HUDEP-2 (cell line): ENCODE results near the gene VWF.

Experiments
- DNase-seq, 76 experiments: peaks; one replicate each; lab custom pipeline; 2025; ENCODE audit not compliant: unreplicated experiment in 76 of 76; lab: John Stamatoyannopoulos, UW

The VWF gene

DNA sequence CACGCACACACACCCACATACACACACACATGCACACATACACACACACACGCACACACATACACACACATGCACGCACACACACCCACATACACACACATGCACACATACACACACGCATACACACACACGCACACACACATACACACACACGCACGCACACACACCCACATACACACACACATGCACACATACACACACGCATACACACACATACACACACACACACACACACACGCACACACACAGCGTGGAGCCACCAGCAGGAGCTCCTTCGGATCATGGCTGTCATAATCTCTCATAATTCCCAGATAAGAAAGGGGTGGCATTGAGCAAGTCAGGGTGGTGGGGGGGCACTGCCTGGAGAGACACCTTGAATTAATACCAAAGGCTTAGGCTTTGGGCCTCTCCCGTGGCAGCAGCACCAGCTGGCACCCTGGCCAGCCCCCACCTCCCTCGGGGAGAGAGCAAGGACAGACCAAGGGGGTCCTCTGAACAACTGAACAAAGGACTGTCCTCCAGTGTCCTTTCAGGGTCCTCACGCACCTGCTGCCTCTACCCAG is 201.3 kb downstream of the VWF start:
- DNase-seq: no peak

DNA sequence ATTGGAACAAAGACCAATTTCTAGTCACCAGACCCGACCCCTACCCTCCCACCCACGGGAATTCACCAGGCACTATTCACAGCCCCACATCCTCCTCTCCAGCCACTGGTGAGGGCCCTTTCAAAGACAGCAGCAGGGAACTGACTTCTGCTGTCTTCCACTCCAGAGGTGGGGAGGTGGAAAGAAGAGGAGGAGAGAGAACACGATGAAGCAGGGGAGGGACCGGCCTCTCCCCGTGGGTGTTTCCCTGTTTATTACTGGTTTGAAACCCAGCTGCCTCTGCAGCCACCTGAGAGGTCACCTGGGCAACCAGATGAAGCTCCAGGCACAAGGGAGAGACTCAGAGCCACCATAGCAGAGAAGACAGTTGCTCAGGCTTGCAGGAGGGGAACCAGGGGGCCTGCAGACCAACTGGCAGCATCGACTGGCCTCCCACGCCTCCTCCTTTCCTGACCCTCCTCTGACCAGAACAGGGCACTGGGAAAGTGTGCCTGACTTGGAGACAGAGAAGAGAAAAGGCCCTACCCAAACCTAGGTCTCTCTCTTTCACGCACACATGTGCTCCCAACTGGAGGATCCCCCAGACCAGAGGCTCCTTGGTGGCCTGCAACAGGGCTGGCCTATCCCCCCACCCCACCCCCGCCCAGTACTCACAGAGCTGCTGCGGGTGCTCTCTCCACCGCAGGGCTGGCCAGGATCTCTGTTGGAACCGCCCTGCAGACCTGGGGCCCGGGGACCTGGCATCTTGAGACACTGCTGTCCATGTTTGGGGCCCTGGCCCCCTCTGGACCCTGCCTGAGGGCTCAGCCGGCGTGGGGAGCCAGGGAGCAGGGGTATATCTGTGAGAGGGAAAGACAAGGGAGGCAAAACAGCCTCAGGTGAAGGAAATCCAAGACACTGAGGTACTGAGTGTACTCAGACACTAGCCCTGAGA is 202.2 kb downstream of the VWF start:
- DNase-seq: no peak

DNA sequence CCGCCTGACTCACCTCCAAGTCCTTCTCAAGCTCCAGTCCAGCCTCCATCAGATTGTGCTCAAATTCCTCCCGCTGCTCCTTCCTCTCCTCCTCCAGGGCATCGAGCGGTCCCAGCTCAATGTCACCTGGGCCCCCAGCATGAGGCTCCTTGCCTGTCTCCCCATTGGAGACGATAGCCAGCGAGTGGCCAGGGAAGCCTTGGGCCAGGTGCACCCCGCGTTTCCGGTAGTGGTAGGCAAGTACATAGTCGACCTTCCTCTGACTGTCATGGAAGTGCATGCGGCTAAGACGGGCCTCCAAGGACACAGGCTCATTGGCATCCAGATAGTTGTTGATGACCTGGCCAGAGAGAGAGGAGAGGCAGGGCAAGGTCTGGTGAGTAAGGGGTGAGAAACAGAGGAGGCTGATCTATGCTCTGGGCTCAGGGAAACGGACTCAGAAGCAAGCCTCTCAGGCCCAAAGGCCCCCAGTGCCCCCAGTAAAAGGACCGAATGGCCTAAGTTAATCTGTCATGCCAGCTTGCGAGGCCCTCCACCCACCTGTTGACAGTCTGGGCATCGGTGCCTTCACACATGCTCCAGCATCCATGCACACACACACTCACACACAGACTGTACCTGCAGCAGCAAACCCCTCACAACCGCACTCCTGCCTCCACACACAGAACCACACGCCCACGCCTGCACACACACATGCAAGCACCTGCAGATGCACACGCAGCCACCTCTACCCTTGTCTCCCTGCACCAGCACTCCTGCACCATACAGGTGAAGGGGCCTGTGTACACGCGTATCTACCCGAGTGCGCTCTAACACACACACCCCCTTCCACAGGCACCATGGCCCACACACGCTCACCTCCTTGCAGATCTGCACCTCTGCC is 203.2 kb downstream of the VWF start:
- DNase-seq: no peak

DNA sequence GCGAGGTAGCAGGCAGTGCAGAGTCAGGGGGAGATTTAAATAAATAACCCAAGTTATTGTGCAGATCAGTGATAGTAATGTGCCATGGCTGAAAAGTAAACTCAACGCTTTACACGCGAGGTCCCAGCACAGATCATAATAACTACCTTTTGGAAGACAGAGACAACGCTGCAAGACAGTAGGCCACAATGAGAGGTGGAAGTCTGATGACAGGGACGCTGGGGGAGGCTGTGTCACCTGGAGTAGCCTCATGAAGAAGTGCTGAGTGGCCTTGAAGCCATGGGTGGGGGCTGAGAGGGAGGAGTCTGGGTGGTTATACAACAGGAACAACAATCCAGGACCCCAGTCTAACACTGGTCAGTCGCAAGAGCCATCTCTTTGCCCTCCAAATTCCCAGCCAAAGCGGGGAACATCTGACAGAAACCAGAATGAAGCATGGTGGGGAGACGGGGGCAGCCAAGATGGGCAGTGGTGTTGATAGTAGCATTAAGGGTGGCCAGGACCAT is 207.6 kb downstream of the VWF start:
- DNase-seq: no peak

- DNase-seq: no peak
These were observed 209.0 kb downstream of the VWF start for GRCh38 chr12:5915511-5915910.

DNA sequence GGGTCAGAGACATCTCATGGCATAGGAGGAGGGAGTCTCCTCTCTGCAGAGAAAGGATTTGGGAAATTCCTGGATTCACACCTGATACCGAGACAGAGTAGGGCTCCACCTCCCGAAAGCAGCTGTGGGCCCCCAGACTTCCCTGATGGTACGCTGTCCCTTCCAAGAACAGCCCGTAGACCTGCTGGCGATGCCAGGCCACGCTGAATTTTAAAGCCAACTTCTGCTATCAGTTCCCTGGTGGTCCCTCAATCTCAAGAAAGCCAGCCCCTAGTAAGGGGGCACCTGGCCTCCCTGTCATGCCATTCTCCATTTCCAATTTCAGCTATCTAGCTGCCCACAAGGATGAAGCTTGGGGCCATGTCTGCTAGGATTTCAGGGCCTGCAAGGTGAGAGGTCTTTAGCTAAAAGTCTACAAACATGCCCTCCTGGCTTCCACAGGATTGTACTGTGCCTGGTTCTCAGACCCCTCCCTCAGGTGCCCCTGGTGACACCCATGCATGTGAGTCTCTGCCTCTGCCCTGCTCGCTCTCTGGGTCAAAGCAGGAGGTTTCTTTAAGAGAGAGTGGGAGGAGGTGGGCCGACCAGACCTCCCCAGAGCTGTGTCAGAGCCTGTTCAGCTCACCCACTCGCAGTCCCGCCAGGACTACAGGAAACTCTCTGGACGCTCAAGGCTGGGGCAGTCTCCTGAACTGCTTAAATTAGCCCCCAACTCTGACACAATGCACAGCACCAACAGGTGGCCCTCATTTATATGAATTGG is 209.9 kb downstream of the VWF start:
- no peak for DNase-seq

- no peak for DNase-seq
These were observed 211.1 kb downstream of the VWF start for GRCh38 chr12:5913387-5913786.

GRCh38 chr12:5912437-5913334 is 211.8 kb downstream of the VWF start:
- DNase-seq: no peak

DNA sequence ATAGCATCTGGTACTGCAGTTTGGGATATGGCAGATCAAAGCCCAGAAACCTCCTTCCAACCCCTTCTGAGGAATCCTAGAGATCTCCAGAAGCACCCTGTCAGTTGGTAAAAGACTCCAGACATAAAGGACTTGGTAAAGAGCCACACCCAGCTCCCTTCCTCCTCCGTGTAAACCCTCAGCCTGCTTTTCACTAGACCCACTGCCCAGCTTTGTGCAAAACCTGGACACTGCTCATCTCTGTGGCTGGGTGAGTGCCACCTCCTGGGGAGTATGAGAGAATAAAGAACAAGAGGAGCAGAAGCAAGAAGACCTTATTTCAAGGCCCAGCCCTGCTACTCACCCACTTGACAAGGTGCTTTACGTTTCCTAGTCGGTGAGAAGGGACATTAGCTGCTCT is 212.5 kb downstream of the VWF start:
- no peak for DNase-seq

GRCh38 chr12:5910790-5911548 is 213.5 kb downstream of the VWF start:
- DNase-seq: no peak

DNA sequence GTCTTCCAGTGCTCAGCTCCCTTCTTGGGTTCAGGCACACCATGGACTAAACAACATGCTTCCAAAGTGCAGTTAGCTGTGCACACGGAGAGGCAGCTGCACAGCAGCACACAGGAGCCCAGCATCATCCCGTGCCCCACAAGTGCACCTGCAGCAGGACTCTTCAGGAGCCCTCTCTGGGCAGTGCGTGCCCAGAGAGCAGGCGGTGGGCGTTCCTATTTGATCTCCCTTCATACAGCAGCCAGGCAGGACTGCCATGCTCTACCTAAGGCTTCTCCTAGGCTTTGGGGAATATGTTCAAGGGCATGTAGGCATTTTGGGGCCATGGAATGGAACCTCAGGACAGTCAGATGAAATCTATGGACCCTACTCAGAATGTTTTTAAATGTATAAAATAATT is 214.9 kb downstream of the VWF start:
- DNase-seq: no peak

GRCh38 chr12:5908251-5908650 is 216.2 kb downstream of the VWF start:
- no peak for DNase-seq

DNA sequence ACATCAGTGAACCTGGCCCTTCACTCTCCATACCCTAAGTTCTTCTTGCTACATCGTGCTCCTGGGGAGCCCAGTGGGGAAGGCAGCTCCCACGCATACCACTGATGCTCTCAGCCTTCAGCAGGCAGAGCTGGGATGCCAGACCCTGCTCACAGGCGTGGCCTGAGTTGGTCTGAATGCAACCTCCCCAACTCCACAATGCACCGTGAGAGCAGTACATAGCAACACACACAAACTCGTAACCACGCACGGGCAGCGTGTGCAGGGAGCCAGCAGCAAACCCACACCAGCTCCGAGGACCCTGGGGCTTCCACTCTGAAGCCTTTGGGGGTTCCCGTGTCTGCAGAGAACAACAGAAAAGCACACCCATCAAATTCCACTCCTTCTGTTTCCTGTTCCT is 216.7 kb downstream of the VWF start:
- no peak for DNase-seq

GRCh38 chr12:5905757-5906156 is 218.7 kb downstream of the VWF start:
- no peak for DNase-seq

DNA sequence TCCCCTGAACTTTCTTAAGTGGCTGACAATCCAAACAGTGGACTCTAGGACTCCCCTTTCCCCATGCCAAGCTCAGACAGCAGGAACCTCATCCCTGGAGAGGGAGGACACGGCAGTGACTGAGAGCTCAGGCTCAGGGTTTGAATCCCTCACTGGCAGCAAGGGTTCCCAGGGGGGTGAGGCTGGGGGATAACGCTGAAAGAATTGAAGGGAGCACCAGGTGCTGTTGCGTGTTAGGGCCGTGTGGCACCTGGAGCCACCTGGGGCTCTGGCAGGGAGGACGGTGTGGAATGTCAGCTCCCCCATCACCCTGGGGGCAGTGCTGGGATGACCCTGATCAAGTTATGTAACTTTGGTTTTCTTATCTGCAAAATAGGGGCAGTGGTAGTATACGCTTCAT is 219.5 kb downstream of the VWF start:
- DNase-seq: no peak

GRCh38 chr12:5904441-5904840 is 220.0 kb downstream of the VWF start:
- no peak for DNase-seq

GRCh38 chr12:5902736-5903135 is 221.7 kb downstream of the VWF start:
- DNase-seq: no peak

DNA sequence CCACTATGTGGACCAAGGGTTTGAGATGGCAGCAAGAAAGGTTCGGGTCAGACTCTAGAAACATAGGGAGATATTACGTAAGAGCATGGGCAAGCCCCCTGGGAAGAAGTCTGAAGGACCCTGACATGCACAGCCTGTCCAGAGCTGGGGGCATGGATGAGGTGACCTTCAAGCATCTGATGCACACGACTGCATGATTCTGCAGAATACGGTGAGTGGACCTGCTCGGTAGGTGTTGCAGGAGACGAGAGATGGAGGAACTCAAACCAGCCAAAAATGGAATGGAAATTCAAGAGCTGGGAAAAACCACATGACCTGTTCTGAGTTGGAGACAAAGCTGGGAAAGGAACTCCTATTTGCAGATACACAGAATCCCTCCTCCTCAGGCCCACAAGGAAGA is 223.1 kb downstream of the VWF start:
- DNase-seq: no peak
